Activated T-cell treated with anti-CD3 and anti-CD28 coated beads for 1 hour (primary cell): ENCODE data around the gene ALG5.

Experiments used
- DNase-seq: peaks from one replicate; pipeline ENCODE4 v3.0.0-alpha.2; 2020; ENCODE audit warnings: low read depth

The ALG5 gene

DNA sequence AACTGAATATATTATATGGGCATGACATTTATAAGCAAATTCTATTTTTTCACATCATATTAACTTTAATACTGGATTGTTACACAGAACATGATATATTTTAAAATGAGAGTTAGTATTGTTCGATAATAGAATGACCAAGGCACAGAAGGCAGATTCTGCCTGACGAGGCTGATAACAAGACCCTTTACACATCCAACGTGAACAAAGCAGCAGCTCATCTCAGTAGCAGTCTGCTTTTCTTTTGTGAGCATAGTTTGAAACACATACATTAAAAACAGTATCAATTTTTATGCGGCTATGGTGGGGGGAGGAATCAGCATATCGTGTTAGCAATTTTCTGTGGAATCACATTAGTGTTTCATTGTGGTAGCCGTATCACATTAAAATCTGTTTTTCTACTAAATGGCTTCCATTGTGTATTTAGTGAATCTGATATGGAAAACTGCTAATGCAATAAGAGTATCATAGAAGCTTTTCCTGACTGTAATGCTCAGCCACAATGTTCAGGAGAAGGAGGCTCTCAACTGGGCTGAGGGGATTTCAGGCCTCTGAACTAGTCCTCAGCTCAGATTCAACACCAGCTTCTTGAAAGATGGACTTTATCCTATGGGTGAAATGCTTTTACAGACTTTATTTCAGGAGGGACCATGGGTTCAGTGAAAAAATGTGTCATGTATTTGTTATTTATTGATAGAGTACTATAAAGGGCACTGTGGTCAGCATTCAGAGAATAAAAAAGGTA lies 83.1 kb downstream of the ALG5 start:
- DNase-seq = no peak

GRCh38 chr13:36915106-36915505 lies 84.0 kb downstream of the ALG5 start:
- no peak for DNase-seq

GRCh38 chr13:36914648-36915047 lies 84.5 kb downstream of the ALG5 start:
- DNase-seq = no peak

GRCh38 chr13:36913463-36913862 lies 85.7 kb downstream of the ALG5 start:
- no peak for DNase-seq

- DNase-seq = no peak
These were observed 86.2 kb downstream of the ALG5 start for GRCh38 chr13:36912973-36913372.

GRCh38 chr13:36912369-36912768 lies 86.8 kb downstream of the ALG5 start:
- DNase-seq = no peak

DNA sequence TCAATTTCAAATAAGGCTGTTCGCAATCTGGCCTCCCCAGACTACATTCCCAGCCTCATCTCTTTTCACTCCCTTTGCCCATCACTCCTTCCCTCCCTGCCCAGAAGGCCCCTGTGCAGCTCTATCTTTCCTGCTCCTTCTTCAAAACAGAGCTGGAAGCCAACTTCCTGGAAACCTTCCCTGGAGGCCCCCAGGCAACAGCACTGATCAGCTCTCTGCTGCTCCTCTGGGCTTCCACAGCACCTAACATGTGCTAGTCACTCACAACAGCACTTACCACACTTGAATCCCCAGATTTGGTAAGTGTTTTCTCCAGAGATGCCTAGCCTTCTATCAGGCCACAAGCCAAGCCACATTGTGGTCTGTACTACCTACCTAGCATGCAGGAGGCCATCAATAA lies 88.6 kb downstream of the ALG5 start:
- no peak for DNase-seq

DNA sequence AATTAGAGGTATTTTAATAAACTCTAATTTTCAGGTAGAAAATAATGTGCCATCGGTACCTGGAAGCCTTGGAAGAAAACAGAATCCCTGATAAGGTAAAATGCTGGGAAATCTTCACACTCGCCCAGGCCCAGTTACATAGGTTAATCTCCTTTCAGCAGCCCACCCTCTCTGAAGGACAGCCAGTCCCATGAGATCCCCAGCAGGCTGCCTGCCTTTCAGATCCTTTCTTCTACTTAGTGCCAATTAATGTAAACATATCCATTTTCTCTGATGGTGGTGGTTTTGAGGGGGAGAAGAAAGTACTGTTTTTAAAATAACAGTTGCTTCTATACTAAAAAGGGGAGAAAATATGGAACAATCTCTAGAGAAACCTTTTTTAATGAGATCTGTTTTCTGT lies 91.3 kb downstream of the ALG5 start:
- DNase-seq = no peak

DNA sequence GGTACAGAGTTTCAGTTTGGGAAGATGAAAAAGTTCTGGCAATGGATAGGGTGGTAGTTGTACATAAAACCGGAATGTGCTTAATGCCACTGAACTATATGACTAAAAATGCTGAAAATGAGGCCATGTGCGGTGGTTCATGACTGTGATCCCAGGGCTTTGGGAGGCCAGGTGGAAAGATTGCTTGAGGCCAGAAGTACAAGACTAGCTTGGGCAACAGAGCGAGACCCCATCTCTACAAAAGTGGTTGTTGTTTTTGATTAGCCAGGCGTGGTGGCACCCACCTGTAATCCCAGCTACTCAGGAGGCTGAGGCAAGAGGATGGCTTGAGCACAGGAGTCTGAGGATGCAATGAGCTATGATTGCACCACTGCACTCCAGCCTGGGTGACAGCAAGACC lies 91.9 kb downstream of the ALG5 start:
- DNase-seq = no peak

DNA sequence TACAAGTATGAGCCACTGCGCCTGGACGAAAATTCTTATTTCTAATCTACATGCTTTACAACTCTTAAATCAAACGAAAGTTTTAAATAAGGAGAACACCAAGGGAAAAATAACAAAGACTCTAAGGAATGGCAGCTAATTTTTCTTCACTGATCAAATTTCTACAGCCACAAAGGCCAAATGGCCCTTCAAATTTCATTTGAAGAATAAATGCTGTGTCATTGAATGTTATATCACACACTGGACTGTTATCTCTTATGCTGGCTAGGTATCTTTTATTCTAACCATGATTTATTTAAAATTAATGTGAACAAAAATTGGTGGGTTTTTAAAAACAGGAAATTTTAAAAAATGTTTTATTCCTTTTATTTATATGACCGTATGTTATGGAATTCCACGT lies 93.2 kb downstream of the ALG5 start:
- no peak for DNase-seq

GRCh38 chr13:36903925-36904595 lies 95.1 kb downstream of the ALG5 start:
- no peak for DNase-seq
